C4-2B (cell line): ENCODE data around the gene GPR108.
"Not testable (repeated sequence)": the region's sequence is repeated elsewhere in the genome, so short reads cannot be mapped to it uniquely, and the experiment has no call there.

ENCODE experiments used
- H3K27ac ChIP-seq: fragments of 450-650 bp; 2 replicates; pipeline ENCODE4 v1.5.1; 2017
- ZFX ChIP-seq: fragments of 450-650 bp; IDR thresholded peaks from 2 replicates; pipeline ENCODE4 v1.6.1; 2017
- TF ChIP-seq, protein P1 (sequence below): fragments of 450-650 bp; conservative IDR thresholded peaks from 2 replicates; pipeline ENCODE4 v1.5.1; 2017; ENCODE audit warnings: mild to moderate bottlenecking

GPR108 gene

GRCh38 chr19:6767081-6767356 is 29.6 kb upstream of the GPR108 start:
- H3K27ac ChIP-seq = no peak overlapping the region
- TF ChIP-seq ZFX = no peak
- TF ChIP-seq, protein P1, sequence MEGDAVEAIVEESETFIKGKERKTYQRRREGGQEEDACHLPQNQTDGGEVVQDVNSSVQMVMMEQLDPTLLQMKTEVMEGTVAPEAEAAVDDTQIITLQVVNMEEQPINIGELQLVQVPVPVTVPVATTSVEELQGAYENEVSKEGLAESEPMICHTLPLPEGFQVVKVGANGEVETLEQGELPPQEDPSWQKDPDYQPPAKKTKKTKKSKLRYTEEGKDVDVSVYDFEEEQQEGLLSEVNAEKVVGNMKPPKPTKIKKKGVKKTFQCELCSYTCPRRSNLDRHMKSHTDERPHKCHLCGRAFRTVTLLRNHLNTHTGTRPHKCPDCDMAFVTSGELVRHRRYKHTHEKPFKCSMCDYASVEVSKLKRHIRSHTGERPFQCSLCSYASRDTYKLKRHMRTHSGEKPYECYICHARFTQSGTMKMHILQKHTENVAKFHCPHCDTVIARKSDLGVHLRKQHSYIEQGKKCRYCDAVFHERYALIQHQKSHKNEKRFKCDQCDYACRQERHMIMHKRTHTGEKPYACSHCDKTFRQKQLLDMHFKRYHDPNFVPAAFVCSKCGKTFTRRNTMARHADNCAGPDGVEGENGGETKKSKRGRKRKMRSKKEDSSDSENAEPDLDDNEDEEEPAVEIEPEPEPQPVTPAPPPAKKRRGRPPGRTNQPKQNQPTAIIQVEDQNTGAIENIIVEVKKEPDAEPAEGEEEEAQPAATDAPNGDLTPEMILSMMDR = no peak

DNA sequence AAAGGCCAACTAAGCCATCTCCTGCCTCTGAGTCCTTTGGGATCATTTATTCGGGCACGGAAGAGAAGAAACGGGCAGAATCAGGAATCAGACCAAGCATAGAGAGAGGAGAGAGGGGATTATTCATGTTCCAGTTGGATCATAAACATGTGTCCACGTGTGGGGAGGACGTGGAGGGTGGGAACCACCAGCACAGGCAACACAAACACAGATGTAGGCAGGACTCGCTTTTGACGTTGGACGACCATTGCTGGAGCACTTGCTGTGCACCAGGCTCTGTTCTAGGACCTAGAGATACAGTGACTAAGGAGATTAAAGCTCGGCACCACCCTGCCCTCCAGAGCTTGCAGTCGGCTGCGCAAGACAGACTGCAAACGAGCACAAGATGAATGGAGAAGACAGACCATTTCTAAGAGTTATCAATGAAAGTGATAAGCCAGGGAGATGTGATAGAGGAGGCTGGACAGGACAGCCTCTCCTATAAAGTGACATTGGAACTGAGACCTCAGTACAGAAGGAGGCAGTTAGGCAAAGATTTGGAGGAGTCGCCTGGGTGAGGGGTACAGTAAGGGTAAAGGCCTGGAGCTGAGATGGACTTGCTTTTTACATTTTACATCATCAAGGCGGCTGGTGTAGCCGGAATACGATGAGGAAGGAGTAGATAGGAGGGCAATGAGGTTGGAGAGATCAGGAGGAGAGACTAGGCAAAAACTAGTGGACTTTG is 29.1 kb upstream of the GPR108 start:
- peak overlapping the region; percentile 20 for H3K27ac ChIP-seq
- TF ChIP-seq ZFX = no peak
- TF ChIP-seq, protein P1 = no peak

GRCh38 chr19:6765738-6766356 is 28.5 kb upstream of the GPR108 start:
- TF ChIP-seq ZFX = no peak
- TF ChIP-seq, protein P1 = no peak
- peak overlapping the region; percentile 20 for H3K27ac ChIP-seq

- not testable (repeated sequence) for H3K27ac ChIP-seq
These were observed 24.9 kb upstream of the GPR108 start for GRCh38 chr19:6762253-6762797.

- TF ChIP-seq, protein P1 = no peak
- TF ChIP-seq ZFX = no peak
- no peak overlapping the region for H3K27ac ChIP-seq
These were observed 23.8 kb upstream of the GPR108 start for GRCh38 chr19:6761053-6761676.

DNA sequence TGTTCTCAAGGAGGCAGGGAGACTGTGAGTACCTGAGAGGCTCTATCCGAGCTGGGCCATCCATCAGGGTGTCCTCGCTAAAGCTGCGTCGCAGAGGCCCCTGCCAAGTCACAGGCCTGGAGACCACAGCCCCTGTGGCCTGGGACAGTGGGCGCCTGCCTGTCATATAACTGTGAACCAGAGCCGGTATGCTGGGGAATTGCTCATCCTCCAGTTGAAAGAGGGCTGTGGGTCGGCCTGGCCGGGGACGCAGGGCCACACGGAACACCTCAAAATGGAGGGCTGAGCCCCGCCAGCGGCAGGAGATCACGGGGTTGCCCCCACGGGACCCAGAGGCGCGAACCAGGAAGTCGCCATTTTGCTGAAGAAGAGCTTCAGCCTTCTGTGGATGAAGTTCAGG is 23.2 kb upstream of the GPR108 start:
- H3K27ac ChIP-seq = no peak overlapping the region
- TF ChIP-seq ZFX = no peak

GRCh38 chr19:6754653-6755463 is 17.5 kb upstream of the GPR108 start:
- no peak for TF ChIP-seq ZFX
- TF ChIP-seq, protein P1 = no peak
- no peak overlapping the region for H3K27ac ChIP-seq

DNA sequence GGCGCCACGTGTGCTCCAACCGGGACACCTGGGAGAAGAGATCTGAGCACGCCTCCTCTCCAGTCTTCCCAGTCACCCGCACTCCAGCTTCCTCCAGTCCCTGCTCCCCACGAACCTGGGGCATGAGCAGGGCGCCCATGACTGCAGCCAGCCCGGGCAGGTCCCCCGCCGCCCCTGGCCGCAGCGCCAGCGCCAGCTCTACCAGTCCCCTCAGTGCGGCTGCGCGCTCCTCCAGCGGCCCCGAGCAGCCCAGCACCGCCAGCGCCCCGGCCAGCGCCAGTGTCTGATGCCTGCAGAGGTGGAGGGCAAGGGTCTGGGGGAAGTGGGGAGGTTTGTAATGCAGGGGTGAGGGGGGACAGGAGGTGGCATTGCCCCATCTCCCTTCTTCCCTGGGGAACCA is 16.8 kb upstream of the GPR108 start:
- TF ChIP-seq ZFX = no peak
- TF ChIP-seq, protein P1 = no peak
- H3K27ac ChIP-seq = no peak overlapping the region
